ENCODE data around the gene USP19.
A peak's percentile ranks its signal among the peaks of the same experiment; 100 is the strongest.

The USP19 gene

DNA sequence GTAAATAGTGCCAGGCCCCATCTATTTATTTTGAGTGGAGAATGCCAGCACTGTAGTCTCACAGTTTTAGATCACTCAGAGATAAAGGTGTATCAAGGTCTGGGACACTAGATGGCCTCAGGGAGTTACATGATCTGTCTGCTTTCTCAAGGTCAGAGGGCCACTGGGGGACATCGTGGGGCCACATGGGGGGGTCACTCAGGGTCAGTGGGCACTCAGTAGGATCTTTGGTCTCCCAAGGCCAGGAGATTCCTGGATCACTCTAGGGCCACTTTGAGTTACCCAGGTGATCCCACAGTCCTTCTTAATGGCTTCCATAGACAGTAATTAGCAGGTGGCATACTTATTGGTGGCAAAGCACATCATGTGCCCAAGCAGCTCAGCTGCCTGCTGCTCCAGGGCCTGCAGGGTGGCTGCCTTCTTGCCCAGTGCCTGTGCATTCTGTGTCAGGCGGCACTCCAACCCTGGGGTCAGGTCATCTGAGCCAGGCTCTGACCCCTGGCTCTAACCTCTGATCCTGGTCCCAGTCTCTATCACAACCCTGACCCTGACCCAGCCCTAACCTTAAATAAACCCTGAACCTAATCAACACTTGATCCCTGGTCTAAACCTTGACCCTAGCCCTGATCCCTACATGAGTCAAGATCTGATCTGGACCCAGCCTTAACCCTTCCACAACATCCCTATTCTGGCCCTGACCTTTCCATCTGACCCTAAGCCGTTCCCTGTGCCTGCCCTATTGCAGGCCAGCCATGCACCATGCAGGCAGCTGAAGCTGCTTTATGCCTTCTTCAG lies 14.0 kb upstream of the USP19 start:
- DNase-seq, result no peak

DNA sequence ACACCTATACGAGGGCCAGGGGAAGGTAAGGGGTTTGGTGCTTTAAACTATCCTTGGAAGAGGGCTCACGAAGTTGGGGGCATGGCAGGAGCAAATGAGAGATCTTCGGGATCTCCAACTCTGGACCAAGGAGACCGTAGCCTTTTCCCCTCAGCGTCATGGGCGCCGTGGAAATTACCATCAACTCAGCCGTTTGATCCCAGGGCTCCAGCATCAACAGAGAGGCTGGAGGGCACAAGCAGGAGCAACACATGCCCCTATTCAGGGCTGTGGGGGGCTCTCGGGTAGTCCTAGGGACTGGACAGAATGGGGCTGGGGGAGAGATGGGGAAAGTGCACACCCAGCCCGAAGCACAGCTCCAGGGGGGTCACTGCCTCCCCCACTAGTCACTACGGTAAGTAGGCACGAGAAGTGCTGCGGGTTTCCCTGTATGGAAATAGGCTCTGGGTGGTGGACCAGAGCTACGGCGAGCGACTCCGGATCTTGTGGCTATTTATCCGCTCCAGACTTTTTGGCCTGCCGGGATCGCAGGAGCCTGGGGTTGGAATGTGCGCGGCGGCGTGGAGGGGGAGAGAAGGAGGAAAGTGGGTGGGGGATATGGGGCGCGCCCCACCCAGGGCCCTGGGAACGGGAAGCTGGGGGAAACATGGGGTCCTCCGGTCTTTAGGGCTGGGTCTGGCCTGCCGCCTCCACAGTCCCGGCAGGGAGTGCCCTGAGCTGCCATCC lies 12.8 kb upstream of the USP19 start:
- DNase-seq, result peak; percentile 95

DNA sequence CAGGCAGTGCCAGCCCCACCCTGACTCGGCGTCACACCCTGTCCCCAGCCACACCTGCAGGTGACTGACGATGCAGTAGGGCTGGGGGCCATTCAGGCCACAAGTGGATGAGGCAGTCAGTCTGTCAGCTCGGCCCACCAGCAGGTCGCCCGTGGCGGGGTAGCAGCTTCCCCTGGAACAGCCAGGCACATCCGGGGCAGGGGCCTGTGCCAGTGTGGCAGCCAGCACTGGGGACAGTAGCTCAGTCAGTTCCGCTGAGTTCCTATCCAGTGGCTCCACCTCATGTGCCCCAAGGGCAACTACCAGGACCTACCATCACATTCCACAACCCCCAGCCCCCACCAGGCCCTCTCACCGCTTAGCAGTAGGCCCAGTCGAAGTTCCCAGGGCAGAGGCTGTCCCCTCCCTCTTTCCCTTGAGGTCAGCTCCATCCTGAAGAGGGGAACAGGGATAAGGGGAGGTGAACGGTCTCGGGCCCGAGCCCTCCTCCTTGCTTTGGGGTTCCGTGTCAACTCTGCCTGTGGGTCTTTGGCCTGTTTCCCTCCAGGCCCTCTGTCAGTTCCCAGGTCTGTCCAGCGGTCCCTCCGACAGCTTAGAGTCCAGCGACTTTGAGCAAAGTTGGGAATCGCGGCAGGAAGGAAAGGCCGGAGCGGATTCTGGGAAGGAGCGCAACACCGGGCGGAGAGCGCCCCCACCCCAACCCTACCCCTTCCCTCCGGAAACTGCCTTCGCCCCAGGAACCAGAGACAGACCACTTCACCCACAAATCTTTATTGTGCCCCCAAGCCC lies 12.0 kb upstream of the USP19 start, which contains the start of gene LAMB2:
TSS of gene LAMB2 (minus strand) at position 614 of the 789 bp plus-strand sequence. CDS start at position 431, 183 bp downstream.
- DNase-seq, result peak; percentile 90

DNA sequence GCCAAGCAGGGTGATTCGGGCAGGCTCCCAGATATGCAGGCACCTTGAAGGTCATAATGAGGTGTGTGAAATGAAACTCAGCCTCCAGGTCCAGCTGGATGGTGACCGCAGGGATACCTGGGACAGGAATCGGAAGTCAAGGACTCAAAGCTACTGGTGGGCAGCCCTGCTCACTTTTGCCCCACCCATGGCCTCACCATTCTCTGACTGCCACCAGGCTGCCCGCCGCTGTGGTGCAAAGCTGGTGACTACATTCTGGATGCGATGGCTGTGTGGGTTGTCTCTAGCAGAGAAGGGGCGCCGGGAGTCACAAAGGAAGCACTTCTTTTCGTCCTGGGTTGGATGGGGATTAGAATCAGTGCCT lies 11.4 kb upstream of the USP19 start:
- DNase-seq, result no peak

DNA sequence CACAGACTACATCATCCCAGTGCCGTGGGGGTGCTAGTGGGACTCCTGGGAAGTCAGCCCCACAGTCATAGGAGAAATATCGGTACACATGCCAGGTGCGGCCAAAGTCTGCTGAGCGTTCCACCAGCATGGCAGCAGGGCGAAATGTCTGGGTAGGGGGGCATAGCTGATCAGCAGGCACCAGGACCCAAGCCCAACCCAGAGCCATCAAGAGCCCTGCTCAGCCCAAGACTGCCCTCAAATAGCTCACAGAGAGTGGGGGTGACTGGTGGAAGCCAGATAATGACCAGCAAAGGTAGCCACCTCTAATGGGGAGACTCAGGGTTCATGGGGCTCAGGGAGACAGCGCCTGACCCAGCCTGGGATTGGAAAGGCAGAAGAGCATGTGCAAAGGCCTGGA lies 11.0 kb upstream of the USP19 start:
- no peak for DNase-seq

DNA sequence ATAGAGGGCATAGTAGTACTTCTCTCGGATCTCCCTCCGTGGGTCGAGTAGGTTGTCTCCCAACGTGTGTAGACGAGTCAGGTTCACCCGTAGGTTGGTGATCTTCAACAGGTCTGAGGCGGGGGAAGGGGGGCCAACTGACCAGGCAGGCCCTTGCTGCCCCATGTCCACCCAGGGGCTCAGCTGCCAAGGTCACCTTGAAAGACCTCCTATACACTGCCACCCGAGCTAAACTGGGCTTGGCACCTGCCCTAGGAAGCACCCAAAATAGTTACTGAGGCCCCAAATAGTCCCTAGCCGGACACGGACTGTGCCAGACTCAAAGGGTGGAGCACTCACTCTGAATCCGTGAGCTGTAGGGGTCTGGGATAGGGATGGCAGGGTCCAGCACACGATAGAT lies 10.4 kb upstream of the USP19 start:
- DNase-seq, result no peak

DNA sequence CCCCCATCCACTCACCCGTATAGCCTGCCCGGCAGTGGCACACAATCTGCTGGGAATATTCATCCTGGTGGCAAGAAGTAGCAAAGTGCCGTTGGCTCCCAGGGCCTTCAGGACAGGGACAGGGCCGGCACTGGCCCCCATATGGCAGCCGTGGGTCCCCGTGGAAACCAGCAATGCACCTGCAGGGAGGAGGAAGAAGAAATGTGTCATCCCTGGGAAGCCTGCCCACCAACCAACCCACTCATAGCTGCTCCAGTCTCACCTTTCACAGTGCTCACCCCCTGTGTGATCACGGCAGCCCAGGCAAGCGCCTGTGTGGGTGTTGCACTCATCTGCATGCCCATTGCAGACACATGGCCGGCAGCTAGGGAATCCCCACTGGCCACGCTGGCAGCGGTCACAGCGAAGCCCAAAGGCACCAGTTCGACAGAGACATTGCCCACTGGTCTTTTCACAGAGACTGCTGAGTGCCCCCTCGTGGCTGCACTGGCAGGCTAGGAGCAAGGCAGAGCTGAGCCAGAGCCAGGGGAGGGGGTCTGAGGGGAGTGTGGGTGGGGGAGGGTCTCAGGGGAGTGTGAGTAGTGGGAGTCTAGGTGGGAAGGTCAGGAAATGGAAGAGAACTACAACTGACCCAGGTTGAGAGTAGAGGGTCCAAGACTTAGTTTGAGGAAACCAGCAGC lies 4.5 kb upstream of the USP19 start:
- no peak for DNase-seq

DNA sequence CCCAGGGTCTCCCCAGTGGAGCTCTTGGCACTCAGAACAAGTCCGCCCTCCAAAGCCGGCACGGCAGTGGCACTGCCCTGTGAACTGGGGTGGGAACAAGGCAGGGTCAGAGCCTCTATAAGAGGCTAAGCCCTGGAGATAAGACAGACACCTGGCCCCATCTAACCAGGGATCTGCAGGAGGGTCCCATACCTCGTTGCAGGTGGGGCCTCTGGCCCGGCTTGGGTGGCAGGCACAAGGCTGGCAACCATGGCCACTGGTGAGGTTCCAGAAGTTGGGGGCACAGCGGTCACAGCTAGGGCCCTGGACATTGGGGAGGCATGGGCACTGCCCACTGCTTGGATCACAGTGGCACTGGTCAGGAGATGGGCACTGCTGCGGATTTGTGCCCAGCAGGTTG lies 3.6 kb upstream of the USP19 start:
- DNase-seq, result no peak

DNA sequence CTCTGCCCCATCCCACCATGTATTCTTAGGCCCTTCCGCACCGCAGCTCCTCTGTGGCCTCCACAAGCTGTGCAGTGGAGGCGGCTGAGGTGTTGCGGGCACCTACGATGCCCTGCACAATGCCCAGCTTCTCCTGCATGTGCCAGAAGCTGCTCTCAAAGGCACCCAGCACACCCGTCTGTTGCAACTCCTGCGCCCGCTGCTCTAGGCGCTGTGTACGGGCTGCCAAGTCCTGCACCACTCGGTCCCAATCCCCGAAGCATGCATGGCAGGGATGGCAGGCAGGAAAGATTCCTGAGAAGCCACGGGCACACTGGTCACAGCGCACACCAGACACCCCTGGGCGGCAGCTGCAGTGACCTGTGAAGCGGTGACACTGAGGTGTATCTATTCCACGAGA lies 3.1 kb upstream of the USP19 start:
- DNase-seq, result no peak

DNA sequence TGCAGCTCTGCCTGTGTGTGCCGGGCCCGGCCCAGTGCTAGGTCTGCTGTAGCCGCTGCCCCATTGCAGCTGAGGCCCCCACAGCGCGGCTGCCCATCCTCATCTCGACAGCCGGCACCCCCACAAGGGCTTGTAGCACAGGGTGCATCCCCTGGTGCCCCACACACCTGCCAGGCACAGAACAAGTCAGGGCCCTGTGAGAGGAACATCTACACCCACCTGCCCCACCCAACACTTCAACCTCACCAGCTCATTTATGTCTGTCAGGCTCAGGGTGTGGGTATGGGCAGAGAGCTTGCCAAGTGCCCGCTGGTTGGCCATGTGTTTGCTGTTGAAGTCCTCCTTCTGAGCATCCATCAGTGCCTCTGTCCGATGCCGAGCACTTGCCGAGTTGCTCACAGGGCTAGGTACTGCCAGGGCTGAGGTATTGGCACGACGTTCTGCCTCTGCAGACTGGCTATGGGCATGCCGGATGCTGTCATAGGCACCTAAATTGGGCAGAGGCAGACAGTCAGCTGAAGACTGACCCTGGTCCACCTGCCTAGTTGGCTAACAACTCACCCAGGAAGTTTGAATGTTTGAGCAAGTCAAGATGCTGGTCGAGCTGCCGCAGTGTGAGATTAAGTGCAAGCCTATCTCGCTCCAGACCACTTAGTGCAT lies 2.4 kb upstream of the USP19 start:
- DNase-seq, result no peak

DNA sequence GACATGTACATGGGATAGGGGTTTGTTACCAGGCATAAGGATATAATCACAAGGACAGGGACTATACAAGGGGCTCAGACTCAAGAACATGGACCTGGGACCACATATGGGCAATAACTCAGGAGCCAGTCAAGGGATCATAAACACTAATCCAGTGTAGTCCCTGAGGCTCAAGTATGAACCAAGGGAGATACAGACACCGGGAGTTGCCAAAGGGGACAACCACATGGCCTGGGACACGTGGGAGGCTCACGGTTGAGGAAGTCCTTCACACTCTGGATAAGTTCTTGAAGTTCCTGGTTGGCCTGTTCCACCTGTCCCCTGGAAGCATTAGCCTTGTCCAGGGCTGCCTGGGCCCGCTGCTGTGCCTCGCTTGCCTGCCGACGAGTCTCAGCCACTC lies 1.8 kb upstream of the USP19 start:
- no peak for DNase-seq

DNA sequence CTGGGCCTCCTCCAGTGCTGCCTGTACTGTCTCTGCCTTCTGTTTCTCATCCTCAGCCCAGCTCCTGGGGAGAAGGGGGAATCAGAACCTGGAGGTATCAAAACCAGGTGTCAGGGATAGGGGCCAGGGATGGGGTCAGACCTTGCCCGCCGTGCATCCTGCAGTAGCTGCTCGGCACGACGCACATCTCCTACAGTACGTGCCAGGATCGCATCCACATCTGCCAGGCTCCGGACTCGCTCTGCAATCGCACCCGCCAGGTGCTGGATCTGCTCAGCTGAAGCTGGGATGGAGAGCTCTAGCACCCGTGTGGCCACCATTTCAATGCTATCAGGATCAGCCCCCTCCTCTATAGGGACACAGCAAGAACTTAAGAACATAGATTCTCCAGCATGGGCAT lies 1.4 kb upstream of the USP19 start:
- no peak for DNase-seq

DNA sequence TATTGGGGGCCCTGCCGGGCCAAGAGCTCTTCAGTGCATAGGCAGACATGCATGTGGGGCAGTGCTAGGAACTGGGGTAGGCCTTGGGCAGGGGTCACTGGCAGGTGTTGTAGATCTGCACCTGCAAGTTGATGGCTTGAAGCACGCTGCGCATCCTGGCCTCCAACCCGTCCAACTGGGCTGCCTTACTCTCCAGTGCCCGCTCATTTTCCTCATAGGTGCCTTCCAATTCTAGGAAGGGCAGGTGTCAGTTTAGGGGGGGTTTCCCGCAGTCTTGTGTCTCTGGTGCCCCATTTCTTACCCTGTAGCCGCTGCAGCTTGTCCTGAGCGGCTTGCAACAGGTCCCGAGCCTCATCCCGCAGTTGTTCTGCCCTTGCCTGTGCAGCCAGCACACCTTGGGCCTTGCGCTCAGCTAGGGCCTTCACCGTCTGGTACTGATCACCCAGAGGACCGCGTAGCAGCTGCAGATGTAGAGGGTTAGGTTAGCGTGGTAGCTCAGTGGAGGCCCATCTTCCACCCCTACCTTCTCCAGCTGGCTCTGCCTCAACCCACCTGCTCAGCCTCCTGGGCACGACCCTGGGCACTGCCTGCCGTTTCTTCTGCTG lies 611 bp upstream of the USP19 start:
- no peak for DNase-seq

DNA sequence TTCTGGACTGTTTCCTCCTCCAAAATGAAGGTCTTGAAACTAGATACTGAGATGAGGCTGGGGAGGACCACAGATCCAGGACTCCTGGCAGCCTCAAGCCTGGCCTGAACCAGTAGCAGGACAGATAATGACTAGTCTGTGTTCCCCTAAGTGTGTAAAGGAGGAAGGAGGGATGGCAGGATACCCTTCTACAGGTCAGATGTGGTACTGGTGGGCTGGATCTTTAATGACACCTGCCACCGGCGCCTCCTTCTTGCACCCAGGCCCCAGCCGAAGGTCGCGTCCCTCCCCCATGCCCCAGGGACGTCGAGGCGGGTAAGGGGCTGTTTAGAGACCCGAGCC lies 556 bp downstream of the USP19 start:
- no peak for DNase-seq

DNA sequence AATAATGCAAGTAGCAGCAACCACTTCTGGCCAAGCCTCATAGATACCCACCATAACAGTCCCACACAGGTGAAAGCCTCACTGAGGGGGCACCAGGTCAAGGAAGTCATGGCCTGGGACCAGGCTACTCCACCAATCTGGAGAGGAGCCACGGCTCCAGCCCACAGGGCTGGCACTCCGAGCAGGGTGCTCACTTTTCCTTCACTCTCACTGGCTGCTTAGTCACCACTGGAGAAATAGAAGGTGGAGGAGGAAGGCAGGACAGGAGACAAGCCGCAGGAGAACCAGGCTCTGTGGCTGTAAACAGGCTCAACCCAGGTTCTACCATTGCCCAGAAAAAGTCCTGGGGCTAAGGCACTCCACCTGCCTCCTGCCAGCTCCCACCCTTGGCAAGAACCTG lies 1.2 kb downstream of the USP19 start:
- no peak for DNase-seq

DNA sequence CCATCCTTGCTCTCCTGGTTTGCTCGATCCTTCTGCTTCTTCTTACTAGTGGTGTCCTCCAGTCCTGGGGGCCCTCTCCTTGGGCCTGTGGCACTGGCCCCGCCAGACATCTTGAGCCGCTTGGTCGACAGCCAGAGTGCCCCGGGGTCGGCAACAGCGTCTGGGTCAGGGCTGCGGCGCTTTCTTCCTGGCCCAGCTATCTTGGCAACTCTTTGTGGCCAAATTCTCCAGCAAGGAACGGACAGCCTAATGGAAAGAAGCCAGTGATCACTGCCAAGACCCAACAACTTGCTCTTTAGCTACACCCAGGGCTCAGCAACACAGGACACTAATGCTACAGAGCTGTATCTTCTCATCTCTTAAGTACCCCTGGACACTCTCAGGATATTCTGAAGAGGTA lies 1.6 kb downstream of the USP19 start:
- DNase-seq, result no peak

DNA sequence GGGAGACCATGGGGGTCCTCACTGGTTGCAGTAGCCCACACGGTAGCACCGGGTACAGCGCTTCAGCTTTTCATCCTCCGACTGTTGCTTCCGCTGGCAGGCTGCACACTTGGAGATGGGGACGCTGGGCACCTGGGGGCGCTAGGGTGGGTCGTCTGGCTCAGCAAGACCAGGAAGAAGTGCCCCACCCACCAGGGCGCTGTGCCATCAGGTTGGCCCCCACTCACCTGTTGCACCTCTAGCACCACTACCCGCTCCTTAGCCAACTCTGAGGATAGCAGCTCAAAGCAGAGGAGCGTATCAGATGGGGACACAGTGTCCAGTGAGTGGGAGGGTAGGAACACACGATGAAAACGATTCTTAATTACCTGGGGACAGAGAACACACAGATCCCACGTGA lies 8.4 kb downstream of the USP19 start:
- DNase-seq, result no peak

DNA sequence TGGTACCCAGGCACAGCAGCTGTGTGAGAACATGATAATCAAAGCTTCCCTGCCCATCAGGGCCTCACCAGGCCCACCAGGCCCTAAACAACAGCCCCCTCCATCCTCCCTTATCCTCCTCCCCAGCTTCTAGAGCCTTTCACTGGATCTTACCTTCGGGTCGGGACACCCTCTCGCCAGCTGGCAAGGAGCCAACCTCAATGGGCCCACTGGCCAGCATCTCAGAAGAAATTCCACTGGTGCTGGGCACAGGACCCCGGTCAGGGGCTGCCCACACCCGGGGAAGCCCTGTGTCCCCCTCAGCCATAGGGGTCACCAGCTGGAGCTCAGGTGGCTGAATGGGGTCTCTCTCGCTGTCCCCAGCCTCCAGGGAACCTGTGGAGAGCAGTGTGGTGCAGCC lies 9.3 kb downstream of the USP19 start:
- DNase-seq, result no peak

DNA sequence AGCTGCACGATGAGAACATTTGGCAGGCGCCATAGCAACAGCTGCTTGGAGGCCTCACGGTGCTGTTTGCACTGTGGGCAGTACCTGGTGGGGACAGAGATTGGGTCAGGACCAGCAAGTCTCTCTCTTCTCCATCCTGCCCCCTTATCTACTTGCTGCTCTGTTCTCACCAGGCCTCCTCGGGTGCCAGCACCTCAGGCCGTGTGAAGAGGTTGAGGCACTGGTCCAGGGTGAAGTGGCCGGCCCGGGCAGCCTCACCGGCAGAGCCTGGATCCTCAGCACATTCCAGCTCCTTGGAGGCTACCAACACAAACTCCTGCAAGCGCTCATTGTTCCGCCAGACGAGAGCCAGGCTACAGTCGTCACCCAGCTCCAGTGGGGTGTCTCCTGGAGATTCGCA lies 9.8 kb downstream of the USP19 start:
- no peak for DNase-seq

DNA sequence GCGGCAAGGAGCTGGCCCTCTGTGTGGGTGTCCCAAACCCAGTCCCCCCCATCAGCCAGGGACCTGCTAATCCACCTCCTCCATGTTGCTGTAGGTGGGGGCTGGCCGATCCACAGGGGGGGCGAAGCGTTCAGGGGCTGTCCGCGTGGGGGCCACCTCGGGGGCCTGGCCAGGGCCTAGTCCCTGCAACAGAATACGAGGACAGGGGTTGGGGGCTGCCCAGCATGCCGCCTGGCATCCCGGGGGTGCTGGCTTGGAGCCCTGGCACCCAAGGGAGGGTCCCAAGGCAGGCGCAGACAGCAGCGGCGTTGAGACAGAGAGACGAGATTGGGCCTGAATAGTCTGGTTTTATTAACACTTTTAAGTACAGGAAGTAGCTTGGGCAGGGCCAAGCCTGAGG lies 12.3 kb downstream of the USP19 start:
- no peak for DNase-seq

DNA sequence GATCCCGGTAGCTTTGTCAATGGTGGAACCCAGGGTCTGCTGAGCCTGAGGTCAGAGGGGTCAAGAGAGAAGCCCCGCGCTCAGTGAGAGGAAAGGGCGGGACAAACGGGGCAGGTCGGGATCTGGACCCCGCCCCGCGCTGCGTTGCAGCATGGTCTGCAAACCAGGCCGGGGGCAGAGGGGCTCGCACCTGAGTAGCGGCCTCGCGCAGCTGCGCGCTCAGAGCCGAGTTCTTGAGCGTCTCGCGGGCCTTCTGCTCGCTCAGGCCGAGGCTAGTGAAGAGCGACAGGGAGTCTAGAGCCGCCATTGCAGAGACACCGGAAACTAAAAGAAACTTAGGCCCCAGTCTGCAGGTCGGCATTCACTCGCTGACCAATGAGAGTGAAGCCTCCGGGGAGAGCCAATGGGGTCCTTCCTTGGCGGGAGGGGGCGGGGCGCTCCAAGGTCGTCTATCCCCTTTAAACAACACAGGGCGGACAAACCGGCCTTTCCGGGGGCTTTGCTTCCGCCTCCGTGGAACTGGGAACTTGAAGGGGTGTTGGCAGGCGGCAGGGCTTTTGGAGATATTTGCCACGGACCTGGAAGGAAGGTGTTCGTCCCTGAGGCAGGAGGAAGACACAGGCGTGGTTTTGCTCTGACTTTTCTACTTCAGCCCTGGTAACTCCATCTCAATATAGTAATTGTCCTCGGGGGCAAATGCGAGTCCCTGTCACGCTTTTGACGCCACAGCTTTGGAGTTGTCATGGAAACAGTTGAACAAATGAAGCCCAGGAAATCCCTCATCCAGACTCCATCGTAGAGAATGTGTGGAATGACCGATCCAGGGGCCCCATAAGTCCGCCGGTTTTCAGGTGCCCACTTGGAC lies 16.0 kb downstream of the USP19 start, which contains the start of gene QARS1:
TSS of gene QARS1 (minus strand) at position 331 of the 865 bp plus-strand sequence. CDS start at position 307, 24 bp downstream.
- DNase-seq, result peak; percentile 95
